Mucosa of stomach (tissue), 1 donor: ENCODE data around the gene KLHL35.

ENCODE experiments used
- H3K27me3 ChIP-seq: one replicate; pipeline ENCODE4 v1.7.0; 2013; ENCODE audit warnings: mild to moderate bottlenecking, low read length; ENCODE audit not compliant: control insufficient read depth, insufficient read depth
- H3K36me3 ChIP-seq: one replicate; pipeline ENCODE4 v1.7.0; 2013; ENCODE audit warnings: low read length; ENCODE audit not compliant: control insufficient read depth, insufficient read depth
- H3K4me1 ChIP-seq: one replicate; pipeline ENCODE4 v1.7.0; 2013; ENCODE audit warnings: mild to moderate bottlenecking, low read length; ENCODE audit not compliant: control insufficient read depth, insufficient read depth
- H3K4me3 ChIP-seq: one replicate; pipeline ENCODE4 v1.7.0; 2013; ENCODE audit warnings: low read length
- H3K9ac ChIP-seq: one replicate; pipeline ENCODE4 v1.7.0; 2013; ENCODE audit warnings: mild to moderate bottlenecking, low read length, moderate library complexity
- H3K9me3 ChIP-seq: one replicate; pipeline ENCODE4 v1.7.0; 2013; ENCODE audit warnings: mild to moderate bottlenecking, low read length, moderate library complexity; ENCODE audit not compliant: control insufficient read depth
- donor health status: Pancreatic carcinoma.

The KLHL35 gene

DNA sequence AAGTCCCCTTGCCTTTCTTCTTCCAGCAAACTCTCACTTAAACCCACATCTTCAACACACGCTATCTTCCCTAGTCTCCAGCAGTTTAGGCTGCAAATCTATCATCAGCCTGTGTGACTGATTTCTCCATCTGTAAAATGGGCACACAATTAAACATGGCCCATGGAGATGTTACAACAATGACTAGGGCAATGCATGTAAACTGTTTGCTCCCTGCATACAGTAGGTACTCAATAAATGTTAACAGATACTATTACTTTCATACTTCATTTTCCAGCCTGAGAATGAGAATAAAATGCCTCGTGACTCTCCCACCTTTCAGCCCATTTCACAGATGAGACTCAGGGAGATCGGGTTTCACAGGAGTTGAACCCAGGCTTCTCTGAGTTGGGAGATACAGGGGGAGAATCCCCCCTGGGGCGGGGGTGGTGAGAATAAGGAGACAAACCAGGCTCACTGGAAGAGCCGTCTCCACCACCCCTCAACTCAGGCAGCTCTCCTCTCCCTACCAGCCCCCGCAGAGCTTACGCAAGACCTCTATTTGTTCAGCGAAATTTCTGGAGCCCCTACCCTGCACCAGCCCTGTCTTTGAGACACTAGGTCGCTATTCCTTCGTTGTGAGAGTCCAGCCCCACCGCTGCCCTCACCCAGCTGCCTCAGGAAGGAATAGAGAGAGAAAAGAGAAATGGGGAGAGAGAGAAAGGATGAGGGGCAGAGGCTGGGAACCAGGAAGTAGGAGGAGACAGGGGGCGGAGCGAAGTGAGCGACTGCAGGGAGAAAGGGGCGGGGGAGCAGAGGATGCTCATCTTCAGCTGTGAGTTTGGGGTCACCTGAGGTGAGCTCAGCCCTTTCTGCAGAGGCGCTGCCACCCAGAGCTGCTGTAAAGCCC, 42.1 kb upstream of the KLHL35 start:
- Histone ChIP-seq H3K9ac (peak overlapping the region; percentile 29), H3K27me3 (no peaks in the 10 kb centered on the region), H3K4me3 (no peak overlapping the region), H3K9me3 (no peaks in the 10 kb centered on the region), H3K4me1 (peaks cover 18% of the 10 kb centered on the region), H3K36me3 (no peaks in the 10 kb centered on the region)

DNA sequence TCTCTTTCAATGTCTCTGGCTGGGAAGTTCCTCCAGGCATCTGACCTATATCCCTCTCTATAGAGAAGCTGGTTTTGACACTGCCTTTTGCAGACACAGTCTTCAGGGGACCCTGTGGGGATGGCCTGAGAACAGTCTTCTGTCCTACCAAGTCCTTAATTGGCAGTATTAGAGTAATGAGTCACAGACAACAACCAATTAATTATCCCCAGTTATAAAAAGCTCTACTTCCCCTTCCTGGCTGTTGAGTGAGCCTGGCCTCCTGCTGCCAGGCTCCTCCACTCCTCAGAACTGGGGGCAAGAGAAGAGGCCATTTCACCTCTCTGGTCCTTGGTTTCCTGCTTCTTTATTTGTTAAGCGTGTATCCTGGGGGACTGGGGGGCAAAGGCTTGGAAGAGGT, 41.2 kb upstream of the KLHL35 start:
- peaks cover 18% of the 10 kb centered on the region for H3K4me1 ChIP-seq
- H3K9ac ChIP-seq: no peak overlapping the region
- no peaks in the 10 kb centered on the region for H3K9me3 ChIP-seq
- no peaks in the 10 kb centered on the region for H3K36me3 ChIP-seq
- no peak overlapping the region for H3K4me3 ChIP-seq
- no peaks in the 10 kb centered on the region for H3K27me3 ChIP-seq

DNA sequence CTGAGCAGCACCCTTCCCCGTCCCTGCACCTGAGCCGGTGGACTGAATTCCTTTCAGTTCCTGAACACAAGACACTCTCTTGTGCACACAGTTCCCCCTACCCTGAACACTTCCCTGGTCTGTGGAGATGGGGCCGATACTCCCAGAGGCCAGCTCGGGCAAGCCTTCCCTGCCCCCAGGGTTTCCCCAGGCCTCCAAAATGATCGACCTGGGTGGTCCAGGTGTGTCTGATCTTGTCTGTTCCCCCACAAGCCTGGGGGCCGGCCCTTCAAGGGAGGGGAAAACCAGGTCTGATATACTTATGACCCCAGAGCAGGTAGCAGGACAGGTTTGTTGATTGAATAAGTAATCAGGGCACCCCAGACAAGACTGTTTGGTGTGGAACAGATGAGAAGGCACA, 40.7 kb upstream of the KLHL35 start:
- Histone ChIP-seq H3K4me3 (no peak overlapping the region), H3K9me3 (no peaks in the 10 kb centered on the region), H3K4me1 (peaks cover 18% of the 10 kb centered on the region), H3K9ac (no peak overlapping the region), H3K36me3 (no peaks in the 10 kb centered on the region), H3K27me3 (no peaks in the 10 kb centered on the region)

DNA sequence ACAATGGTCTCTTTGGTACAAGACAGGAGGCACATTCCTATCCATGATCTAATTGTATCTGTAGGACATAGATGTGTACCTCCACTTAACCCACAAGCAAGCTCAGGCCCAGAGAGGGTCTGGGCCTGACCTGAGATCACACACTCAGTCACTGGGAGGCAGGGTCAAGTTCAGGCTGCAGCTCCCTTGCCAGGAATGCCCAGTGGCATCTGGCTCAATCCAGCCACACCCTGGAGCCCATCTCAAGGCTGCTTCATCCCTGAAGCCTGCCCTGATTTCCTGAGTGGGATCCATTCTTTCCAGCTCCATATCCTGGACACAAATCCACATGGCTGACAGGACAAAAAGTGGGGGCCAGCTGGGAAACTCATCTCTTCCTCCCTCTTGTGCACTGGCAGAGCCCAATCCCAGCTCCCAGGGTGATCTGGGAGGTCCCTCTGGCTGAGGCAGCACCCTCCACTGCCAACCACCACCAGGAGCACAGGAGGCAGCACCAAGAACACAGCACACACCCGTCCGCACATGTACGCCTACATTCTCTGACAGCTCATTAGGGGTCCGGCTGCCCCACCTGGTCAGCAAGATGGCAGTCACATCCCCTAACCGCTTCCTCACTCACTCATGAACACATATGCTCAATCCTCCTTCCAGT, 39.2 kb upstream of the KLHL35 start:
- Histone ChIP-seq H3K36me3 (no peaks in the 10 kb centered on the region), H3K4me3 (no peak overlapping the region), H3K4me1 (peaks cover 18% of the 10 kb centered on the region), H3K9ac (no peak overlapping the region), H3K9me3 (no peaks in the 10 kb centered on the region), H3K27me3 (no peaks in the 10 kb centered on the region)

DNA sequence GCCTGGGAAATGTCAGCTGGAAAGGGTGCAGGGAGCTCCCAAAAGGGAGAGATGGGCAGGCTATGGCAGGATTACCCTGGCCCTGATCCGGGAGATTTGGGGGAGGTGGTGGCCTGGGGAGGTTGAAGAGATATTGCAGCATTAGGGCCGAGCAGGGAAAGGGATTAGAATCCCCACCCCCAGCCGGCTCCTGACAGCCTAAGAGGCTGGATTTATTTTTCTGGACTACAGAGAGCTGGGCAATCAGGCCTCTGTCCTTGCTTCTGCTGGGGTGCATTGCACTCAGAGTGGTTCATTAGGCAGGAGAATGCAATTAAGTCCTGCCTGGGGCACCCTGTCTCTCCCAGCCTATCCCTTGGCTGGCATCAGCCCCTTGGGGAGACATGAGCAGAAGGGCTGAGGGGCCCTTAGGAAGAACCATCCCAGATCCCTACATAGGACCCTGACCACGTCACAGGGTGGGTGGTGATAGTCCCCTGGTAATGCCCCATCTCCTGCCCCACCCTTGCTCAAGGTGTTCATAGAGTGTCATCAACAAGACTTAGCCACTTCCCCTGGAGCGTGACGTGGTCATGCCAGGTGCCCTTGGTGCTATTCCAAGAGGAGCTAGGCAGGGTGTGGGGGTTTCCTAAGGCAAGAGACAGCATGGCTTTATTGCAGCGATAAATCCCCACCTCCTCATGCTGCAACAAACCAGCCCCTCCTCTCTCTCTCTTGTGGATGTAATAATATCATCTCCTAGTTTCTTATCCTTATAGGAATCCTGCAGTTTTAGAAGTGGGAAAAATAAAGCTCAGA, 38.4 kb upstream of the KLHL35 start:
- Histone ChIP-seq H3K27me3 (no peaks in the 10 kb centered on the region), H3K9ac (no peak overlapping the region), H3K9me3 (no peaks in the 10 kb centered on the region), H3K4me1 (peaks cover 18% of the 10 kb centered on the region), H3K4me3 (no peak overlapping the region), H3K36me3 (no peaks in the 10 kb centered on the region)

DNA sequence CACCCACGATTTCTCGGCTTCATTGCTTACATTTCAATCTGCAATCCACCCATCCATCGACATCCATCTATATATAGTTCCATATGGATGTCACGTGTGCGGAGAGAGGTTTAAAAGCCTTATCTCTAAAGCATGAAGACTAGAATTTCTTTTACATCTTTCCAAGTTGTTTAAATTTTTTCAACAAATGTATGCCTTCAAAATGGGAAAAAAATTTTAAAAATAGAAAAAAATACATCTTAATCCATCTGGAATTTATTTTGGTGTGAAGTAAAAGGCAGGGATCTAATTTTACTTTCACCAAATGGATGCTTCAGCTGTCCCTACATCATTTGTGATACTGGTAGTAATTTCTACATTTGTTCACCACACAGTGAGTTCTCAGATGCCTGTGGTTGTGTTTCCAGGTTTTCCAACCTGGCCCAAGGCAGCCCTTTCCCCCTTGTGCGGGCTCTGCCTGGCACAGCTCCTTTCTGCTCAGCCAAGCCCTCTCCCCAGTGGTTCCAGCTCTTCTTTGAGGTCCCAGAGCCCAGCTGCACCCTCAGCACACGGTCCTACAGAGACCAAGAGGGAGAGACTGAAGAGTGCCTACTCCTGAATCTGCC, 37.6 kb upstream of the KLHL35 start:
- Histone ChIP-seq H3K36me3 (no peaks in the 10 kb centered on the region), H3K9me3 (no peaks in the 10 kb centered on the region), H3K27me3 (no peaks in the 10 kb centered on the region), H3K4me1 (peaks cover 14% of the 10 kb centered on the region), H3K9ac (no peak overlapping the region), H3K4me3 (no peak overlapping the region)

DNA sequence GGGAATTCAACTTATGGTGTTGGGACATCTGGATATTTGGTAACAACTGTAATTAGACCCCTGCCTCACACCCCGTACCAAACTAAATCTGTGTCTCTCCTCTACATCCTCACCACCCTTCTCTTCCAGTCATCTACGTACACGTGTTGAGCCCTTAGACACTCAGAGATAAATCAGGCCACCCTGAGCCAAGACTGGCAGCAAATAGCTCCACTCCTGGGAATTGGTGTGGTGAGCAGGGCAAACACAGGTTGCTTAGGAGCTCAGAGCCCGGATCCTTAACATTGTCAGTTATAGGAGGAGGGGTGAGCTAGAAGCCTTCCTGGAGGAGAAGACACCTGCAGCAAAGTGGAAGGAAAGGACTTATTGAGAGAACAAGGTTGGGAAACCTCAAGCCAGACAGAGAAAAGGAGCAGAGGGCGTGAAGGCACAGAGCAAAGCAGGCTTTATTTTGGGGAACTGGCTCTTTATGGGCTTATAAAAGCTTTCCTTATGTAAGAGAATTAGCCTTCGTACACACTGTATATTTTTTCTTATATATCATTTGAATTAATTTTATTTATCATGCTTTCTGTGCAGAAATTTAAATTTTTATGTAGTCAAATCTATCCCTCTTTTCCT, 36.9 kb upstream of the KLHL35 start:
- Histone ChIP-seq H3K4me1 (peaks cover 9% of the 10 kb centered on the region), H3K36me3 (no peaks in the 10 kb centered on the region), H3K4me3 (no peak overlapping the region), H3K9ac (no peak overlapping the region), H3K27me3 (no peaks in the 10 kb centered on the region), H3K9me3 (no peaks in the 10 kb centered on the region)

DNA sequence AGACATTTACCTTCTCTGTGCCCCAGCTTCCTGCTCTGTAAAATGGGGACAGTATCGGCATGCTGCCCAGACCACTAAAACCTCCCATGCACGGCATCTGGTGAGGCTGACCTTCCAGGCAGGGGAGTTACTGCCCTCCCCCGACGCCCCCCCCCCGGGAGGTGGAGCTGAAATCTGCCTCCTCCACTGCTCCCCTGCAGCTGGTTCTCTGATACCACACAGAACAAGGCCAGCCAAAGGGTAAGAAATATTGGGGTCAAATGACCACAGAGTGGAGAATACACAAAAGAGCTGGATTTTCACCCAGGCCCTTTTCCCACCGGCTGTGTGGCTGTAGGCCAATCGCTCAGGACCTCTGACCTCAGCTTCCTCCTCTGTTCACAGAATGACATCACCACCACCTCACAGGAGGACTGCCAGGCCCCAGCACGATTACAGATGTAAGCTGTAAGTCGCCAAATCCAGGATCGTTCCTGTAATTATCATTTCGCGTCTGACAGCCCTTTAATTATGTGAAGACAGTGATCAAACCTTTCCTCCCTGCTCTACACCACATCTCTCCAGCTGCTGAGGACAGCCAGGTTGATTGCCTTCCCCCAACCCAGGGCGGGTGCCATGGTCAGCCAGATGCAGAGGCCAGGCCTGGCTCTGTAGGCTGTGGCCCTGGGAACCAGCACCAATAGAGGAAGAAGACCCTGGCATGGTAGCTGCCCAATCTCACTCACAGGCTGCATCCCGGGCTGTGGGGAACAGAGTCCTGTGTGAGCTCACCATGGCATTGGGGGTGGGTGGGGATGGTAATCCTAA, 35.7 kb upstream of the KLHL35 start:
- Histone ChIP-seq H3K4me3 (no peak overlapping the region), H3K27me3 (no peaks in the 10 kb centered on the region), H3K4me1 (no peaks in the 10 kb centered on the region), H3K36me3 (no peaks in the 10 kb centered on the region), H3K9me3 (no peaks in the 10 kb centered on the region), H3K9ac (no peak overlapping the region)

DNA sequence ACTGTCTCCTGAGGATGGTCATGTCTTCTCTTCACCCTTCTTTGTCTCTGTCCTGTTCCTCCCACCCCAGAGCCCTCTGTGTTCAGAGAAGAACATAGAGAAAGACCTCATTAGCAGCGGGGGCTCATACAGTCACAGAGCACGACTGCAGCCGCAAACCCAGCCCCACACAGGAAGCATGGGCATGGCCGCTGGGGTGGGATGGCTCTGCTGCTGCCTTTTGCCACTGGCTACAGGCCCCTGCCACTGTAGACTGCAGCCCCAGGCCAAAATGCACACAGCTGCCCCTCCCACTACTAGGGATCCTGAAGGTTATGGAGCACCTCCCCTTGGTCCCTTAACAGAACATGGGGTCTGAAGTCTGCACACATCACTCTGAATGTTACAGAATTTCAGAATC, 34.9 kb upstream of the KLHL35 start:
- no peaks in the 10 kb centered on the region for H3K4me1 ChIP-seq
- no peaks in the 10 kb centered on the region for H3K9me3 ChIP-seq
- H3K4me3 ChIP-seq: no peak overlapping the region
- no peak overlapping the region for H3K9ac ChIP-seq
- H3K27me3 ChIP-seq: no peaks in the 10 kb centered on the region
- no peaks in the 10 kb centered on the region for H3K36me3 ChIP-seq

DNA sequence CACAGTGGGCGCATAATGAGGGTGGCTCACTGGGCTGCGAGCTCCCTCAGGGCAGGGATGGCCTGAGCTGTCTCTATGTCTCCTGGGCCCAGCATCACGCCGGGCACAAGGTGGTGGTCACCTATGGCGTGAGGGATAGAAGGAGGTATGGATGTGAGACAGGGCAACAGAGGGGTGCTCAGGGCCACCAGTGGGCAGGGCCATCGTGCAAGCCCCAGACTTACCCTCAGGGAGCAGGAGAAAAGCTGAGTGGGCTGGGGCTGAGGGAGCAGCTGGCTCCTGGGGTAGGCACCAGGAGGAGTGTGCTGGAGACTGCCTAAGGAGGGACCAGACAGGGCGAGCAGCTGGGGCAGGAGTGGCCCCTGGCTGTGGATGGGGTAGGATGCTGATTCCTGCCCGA, 34.3 kb upstream of the KLHL35 start:
- no peaks in the 10 kb centered on the region for H3K27me3 ChIP-seq
- no peaks in the 10 kb centered on the region for H3K36me3 ChIP-seq
- no peak overlapping the region for H3K9ac ChIP-seq
- no peaks in the 10 kb centered on the region for H3K4me1 ChIP-seq
- no peaks in the 10 kb centered on the region for H3K9me3 ChIP-seq
- no peak overlapping the region for H3K4me3 ChIP-seq
